ENCODE data around the gene DUOX1.

DUOX1 gene

DNA sequence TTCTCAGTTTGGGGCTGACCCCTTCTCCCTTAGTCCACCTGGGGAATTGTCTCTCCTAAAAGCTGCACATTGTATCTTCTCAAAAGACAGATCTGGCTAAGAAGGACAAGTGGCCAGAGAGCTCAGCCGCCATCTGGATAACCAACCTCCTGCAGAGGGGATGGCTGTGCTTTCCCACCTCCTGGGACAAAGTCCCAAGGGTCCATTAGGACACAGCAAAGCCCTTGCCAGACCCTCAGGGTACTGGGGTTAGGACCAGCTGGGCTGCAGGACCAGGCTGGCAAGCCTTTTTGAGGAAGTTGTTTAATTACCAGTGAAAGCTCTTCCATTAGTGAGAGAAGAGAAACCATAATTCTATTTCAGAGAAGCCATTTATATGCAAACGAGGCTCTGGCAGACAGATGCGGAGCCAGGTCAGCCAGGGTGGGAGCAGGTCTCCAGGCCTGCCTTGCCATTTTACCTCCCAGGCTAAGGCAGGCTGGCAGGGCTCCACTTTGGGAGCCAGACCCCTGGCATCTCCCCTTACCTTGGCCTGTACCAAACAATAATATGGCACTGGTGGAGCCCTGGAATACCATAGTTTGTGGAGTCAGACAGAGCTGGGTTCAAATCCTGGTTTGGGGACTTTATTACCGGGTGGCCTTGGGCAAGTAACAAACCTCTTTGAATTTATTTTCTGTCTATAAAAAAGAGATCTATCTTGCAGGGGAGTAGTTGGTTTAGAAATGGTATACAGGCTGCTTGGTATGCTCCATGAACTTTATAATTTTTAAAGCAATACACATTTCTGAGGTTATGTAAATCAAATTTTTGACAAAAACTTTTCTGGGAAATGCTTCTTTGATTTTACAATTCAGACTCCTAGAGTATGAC lies 40.0 kb downstream of the DUOX1 start:
- no peak for DNase-seq

DNA sequence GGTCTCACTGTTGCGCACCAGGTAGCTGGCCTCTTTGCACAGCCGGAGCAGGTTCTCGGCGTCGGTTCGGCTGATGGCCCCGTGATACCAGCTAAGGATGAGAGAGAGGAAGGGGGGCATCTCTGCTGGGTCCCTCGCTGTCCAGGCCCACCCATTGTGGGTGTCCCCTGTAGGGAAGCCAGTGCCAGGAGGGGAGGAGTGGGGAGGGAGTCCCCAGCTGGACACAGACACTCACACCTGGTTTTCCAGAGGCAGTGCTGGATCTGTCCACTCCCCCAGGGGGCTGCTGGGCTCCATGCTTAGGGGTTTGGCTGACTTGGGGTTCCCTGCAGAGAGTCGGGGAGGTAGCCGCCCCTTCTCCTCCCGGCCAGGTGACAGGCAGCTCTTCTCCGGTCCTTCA lies 42.1 kb downstream of the DUOX1 start:
- DNase-seq = no peak

DNA sequence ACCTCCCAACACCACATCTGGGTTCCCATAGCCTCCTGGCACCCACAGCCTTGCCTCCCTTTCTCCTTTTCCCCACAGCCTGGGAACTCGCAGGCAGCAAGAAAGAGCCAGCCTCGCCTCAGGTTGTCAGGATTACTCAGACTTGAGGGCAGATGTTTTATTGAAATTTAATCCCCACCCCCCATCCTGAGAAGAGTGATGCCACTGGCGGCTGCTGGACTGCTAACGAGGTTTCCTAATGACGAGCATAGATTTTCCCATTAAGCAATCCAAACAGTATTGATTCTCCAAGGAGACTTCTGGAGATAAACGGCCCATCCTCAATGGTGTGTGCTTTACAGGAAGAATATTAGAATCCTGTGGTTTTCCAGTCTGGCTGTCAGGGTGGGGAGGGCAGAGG lies 44.3 kb downstream of the DUOX1 start:
- no peak for DNase-seq

DNA sequence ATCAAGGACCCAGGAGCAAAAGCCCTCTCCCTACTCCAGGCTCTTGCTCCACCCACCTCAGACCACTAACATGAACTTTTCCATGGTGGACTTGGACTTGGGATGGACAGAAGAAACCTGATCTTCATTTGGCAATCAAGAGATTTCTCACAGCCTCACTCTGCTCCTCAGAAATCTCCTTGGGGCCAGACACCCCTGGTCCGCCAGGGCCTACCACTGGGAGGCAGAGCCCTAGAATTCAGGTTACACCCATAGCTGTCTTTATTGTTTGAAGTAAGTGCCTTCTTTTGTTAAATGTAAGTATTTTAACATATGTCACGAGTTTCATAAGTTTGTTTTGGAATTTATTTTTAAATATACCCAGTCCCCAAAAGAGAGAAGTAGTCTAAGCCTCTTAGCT lies 44.8 kb downstream of the DUOX1 start:
- DNase-seq = no peak

DNA sequence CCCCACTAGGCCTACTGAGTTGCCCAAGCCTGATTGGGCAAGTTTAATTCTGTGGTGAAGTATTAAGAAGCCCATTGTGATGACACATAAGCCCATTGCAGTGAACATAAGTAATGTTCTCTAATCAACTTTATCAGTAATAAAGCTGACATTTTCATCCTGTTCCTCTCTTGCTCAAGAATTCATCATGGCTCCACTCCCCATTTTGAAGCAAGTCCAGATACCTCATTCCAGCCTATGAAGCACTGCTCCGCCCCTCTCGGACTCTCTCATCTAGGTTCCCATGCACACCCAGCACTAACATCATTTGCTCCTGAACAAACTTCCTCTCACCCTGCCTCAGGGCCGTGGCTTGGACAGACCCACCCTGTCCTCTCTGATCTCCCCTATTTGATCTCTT lies 47.5 kb downstream of the DUOX1 start:
- no peak for DNase-seq

DNA sequence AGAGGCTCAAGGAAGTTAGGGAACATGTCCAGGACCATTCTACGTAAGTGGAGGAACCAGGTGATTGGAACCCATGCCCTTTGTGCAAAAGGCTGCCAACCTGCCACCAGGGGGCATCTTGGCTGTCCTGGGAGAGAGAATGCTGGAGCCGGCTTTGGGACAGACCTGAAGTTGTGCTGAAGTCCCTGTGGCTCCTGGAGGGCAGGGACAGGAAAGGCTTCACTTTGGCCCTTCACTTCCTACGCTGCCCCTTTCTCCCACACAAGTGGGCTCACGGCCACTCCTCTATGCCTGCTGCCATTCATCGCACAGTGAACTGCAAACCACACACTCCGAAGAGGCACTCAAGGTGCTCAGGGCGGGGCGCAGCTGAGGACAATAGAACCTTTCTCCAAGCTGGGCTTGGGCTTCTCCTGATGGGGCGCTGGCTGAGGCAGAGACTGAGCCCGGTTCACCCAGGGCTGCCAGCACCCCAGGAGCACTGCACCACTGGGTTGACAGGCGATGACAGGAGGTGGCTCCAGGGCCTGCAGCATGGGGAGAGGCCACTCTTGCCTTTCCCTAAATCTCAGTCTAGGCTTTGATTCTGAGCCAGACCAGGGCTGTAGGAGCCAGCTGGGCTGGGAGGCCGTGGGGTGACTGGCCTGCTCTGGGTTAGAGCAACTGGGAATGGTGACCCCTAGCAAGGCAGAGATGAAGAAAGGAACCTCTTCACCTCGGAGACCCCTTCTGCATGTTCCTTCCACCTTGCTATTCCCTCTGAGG lies 49.6 kb downstream of the DUOX1 start:
- no peak for DNase-seq

DNA sequence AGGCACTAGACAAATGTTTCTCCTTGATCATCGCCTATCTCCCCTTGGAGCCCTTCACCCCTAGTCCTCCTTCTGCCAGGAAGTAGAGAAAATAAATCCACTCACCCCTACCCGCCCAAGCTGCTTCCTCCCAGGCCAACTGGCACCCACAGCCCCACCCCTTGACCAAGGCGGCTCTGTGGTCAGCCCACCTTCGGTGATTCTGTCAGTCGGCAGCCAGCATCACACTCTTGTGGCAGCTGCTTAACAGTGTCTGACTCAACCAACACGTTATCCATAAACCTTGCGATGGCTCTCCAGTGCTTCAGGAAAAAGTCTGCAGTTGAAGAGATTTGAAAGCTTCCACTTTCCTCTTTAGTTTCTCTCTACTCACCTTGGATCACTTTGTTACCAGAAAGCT lies 50.4 kb downstream of the DUOX1 start:
- no peak for DNase-seq

DNA sequence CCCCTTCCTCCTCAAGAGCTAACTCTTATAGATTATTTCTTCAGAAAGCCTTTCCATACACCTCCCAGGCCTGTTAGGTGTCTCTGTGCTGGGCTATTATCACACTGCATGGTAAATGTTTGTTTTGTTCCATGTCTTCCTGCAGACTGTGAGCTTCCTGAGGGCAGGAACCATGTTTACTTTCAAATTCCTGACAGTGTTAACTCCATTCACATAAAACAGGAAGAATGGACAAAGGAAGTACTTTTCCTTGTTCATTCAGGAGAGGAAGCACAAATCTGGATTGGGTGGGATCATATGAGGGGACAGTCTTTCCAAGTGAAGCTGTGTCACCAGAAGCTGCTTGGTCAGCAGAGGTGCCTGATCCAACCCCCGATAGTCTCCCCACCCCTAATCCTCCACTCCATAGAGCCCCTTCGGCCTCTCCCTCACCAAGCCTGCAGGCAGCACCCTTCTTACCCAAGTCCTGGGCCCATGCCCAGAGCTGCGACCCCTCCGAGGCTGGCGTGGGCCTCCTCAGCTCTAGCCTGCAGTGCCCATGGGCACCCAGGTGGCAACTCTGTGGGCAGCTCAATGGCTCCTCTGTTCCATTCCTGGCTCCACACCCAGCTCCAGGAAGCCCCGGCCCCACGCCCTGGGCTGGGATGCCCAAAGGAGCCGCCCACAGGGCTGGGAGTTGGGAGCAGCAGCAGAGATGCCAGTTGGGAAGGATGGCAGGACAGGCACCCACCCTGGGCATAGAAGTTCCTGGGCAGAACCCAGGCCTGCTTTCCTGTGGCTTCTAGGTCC lies 51.0 kb downstream of the DUOX1 start:
- DNase-seq = no peak

DNA sequence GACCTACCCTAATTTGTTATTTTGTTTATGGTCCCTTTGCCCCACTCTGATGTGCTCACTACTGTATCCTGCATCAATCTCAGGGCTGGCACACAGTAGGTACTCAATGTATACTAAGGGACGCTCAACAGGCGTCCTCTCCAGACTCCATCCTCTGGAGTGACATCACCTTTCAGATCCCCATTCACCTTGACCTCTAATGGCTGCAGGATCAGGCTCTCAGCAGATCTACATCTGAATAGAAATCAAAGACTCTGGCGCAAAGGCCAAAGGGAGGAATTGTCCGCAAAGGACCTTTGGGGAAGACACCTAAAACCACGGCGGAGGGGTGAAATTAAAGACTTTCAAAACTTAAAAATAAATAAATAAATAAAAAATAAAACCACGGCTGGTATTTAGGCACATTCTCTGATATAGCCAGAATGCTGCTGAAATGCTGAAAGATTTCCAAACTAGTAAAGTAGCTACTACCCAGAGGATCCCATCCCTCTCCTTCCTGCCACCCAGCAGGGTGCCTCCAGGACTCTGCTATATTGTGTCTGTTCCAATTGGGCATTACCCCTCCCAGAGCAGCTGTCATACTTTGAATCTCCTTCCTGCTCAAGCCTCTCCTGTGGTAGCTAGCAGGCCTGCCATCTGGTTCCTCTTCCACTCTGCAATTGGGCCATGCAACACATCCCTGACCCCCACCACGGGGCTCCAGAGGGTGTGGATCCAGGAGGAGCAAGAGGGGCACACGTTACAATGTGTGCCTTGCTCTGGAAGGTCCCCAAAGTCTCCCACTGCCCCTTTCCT lies 51.9 kb downstream of the DUOX1 start:
- DNase-seq = no peak

DNA sequence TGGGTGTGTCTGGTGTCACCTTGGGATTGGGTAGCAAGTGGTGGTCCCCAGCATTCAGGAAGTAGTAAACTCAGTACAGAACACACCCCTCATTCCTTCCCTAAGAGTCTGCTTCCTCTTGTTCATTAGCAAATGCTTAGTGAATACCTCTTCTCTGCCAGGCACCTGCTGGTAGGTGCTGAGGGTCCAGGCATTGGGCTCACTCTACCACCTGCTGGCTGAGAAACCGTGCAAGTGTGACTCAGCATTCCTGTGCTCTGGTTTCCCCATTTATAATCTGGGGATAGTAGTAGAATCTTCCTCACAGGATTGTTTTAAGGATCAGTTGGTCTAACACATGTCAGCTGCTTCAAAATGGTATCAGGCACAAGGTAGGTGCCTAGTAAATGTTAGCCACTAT lies 53.2 kb downstream of the DUOX1 start:
- DNase-seq = no peak

DNA sequence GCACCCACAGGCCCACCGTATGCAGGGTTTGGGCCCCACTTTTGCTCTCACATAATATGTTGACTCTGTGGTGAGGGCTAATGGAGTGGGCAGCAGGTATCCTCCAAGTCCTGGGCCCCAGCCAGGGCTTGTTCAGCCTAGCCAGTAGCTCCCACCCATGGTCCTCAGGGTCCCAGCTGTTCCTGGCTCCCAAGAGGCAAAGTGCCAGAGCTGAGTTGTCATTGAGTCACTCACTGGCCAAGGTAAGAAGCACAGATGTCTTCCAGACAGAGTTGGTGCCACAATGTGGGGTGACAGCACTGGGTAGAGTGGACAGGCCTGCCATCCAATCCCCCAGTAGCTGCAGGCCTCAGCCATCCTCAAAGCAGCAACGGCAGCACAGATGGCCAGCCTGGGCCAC lies 53.7 kb downstream of the DUOX1 start:
- DNase-seq = no peak

DNA sequence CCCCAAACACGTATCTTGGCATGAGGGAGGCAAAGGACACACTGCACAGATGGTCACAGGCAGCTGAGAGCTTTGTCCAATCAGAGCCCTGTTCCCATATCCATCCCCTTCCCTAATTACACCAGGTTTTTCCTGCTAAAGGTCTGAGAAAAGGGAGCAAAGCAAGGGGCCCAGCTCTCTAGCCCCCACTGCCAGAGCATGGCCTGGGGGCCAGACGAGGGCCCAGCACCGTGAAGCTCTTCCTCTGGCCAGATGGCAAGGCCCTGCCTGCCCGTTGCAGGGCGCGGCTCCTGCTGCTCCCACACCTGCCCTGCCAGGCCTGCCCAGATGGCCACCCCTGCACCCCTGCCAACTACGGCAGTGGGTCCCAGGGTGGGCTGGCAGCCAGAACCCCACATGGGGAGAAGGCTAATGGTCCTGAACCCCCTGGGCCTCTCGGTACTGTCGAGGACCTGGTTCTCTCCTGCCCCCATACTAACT lies 54.8 kb downstream of the DUOX1 start:
- no peak for DNase-seq

DNA sequence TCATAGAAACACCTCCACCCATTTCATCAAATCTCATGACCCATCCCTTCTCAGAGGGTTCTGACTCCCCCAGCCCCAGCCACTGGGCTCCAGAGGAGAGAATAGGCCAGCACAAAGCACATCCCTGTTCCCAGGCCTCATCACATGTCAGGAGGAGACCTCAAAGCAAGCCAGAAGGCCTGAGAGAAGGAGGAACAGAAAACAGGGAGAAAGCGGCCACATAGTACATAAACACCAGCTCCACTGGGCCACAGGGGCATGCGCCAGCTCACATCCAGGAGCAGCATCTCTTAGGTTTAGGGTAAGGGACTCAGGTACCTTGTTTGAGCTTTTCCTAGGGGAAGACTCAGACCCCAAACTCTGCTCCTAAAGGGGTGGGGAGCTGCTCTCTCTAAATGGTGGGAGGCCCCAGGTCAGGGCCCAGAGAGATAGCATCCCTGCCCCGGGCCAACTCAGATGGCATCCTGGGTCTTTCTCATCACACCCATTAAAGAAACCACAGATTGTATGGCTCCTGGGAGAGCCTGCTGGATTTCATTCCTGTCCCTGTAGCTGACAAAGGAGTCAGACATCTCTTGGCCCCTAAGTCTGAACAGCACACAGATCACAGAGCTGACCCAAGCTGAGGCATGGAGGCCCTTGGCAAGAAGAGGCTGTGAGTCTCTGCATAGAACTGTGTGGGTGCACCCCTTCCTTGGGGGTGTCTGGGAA lies 55.4 kb downstream of the DUOX1 start:
- DNase-seq = no peak

DNA sequence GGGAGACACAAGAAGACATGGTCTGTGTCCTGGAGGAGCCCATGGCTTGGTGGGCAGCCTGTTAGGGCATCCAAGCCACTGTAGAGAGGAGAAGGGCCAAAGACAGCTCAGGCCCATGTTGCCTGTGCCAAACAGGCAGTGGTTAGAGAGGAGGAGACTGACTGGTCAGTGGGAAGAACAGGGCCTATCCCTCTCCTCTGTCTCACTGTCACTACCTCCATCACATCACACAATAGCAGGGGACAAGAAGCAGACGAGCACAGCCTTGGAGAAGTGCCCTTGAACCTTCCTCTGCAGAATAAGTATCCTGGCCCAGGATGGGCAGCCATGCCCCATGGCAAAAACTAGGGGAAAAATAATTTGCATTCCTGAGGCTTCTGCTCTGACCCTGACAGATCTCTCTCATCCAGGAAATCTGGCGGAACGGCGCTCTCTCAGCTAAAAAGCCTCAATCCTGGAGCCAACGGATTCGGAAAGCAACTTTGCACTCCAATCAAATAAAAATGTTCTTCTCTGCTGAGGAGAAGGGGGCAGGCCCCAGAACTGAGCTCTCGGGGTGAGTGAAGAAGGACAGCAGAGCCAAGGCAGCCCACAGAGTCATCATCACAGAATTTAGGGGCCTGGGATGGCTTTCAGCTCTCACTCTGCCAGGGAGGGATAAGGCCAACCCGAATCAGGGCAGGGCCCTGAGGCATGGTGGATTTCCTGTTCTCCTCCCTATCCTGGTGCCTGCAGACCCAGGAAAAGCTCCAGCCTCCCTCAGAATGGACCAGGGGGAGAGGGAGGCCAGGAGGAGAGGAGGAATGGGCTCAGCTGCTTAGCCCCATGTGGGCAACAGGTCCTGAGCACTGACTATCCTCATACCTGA lies 56.3 kb downstream of the DUOX1 start:
- no peak for DNase-seq

DNA sequence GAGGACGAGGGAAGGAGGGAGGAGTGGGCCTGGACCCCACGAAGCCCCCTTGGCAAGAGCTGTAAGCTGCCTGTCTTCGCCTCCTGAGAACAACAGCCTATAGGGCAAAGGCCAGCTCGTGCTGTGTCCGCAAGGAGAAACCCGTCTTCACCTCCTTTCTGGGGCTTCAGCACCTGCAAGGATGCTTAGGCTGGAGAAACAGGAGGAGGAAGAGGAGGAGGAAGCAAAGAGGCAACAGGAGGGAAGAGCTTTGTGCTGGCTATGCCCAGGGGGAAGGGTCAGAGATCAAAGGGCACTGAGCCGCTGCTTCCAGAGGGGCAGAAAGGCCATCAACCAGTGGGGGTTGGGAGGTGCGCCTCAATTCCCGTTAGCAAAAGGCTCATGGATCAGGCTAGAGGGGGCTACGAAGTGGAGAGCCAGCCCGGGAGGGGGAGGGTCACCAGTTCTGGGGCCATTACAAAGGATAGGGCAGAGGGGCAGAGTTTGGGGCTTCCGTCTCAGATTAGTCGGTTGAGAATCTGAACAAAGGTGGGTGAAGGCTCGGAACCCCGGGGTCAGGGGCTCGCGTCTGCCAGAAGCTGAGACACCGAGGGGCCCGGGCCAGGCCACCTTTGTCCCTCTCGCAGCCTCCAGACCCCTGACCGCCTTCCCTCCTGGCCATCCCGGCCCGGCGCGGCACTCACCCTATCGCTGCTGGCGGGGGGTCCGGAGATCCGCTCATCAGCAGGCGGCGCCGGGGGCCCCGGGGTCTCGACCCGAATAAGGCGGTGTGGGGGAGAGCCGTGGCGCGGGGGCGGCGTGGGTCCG lies 57.2 kb downstream of the DUOX1 start:
- DNase-seq = no peak

DNA sequence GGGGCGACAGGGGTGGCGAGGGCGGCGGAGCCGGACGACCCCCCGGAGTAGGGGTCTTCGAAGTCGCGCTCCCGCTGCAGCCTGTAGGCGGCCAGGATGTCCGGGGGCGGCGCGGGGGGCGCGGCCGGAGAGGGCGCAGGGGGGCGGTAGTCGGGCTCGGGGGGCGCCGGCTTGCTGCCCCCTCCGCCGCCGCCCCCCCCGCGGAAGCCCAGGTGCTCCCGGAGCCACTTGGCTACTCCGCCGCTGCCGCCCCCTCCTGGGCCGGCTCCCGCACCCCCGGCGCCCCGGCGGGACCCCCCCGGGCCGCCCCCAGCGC lies 57.7 kb downstream of the DUOX1 start:
- no peak for DNase-seq

DNA sequence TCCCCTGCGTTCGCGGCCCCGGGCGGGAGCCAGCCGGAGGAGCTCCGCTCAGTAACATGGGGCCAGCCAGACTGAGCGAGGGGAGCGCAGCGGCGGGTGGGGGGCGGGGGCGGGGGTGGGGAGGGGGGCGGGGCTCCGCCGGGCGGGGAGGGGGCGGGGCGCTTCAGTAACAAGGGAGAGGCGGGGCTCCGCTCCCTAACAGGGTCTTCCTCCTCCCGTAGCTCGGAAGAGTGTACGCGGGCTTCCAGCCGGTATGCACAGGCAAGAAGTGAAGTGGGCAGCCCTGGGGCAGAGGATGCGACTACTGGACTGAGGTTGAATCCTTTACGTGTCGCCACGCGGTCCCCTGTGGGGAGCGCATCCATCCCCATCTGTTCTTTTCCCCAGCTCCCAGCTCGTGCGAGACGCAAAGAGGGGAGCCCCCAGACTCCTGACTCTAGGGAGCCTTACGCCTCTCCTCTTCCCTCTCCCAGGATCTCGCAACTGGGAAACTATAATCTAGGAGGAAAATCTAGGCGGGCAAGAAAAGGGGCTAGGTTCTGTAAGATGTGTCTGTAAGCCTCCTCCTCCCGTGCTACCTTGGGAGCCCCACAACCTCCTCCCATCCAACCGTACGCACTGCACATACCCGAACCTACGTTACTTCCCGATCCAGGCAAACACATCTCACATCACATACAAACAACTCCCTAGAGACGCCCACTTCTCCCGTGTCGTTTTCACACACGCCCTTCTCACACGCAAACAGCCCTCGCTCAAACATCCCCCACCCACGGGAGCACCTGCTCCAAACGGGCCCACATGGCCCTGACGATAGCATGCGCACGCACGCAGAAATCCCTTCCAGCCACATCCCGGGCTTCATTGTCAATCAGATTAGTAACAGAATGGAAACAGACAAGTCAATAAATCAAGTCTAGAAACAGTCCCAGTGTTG lies 58.4 kb downstream of the DUOX1 start, which contains the start of gene SHF:
SHF (minus strand) TSS at position 73 of the 937 bp plus-strand sequence; CDS start at position 58, 15 bp downstream.
- peak; percentile 65 for DNase-seq

DNA sequence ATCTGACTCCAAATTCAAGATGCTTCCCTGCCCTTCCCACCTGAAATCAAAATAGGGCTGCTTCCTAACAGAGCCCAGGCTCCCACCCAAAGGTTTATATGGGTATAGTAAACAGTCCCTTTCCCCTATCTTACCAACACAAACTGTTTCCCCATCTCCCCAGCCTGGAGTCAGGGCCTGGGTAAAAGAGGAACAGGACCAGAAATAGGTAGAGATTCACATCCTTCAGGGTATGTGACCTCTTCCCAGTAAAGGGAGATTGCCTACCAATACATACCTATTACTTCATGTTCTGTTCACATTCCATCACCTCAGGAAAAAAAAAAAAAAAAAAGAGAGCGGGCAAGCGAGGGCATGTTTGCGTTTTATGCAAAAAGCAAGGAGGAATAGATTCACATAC lies 67.7 kb downstream of the DUOX1 start:
- DNase-seq = no peak
